ENCODE results near the gene TNPO3.

TNPO3 gene

GRCh38 chr7:129054438-129055293 is at the start of gene TNPO3:
Gene TNPO3 (minus strand): TSS chr7:129055111. CDS start chr7:129054770, 341 bp downstream.
- peak; percentile 93 for DNase-seq (ENCODE audit: low spot score)
- in situ Hi-C loops (cut with MboI; ENCODE audit: low sequenced_read_pairs, unreplicated experiment), result no loop called here
- TF ChIP-seq, protein P1, sequence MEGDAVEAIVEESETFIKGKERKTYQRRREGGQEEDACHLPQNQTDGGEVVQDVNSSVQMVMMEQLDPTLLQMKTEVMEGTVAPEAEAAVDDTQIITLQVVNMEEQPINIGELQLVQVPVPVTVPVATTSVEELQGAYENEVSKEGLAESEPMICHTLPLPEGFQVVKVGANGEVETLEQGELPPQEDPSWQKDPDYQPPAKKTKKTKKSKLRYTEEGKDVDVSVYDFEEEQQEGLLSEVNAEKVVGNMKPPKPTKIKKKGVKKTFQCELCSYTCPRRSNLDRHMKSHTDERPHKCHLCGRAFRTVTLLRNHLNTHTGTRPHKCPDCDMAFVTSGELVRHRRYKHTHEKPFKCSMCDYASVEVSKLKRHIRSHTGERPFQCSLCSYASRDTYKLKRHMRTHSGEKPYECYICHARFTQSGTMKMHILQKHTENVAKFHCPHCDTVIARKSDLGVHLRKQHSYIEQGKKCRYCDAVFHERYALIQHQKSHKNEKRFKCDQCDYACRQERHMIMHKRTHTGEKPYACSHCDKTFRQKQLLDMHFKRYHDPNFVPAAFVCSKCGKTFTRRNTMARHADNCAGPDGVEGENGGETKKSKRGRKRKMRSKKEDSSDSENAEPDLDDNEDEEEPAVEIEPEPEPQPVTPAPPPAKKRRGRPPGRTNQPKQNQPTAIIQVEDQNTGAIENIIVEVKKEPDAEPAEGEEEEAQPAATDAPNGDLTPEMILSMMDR (IDR thresholded peaks at IDR 0.05; ENCODE audit: borderline replicate concordance, control extremely low read depth, extremely low read depth, insufficient read depth, missing control alignments), result no peak

- in situ Hi-C loops (cut with MboI; ENCODE audit: low sequenced_read_pairs, unreplicated experiment), result no loop called here
- no peak for DNase-seq (ENCODE audit: low spot score)
- TF ChIP-seq, protein P1 (IDR thresholded peaks at IDR 0.05; ENCODE audit: borderline replicate concordance, control extremely low read depth, extremely low read depth, insufficient read depth, missing control alignments), result no peak
Observed at GRCh38 chr7:129103561-129104324, 48.8 kb upstream of the TNPO3 start.

GRCh38 chr7:129101746-129102145 is 46.8 kb upstream of the TNPO3 start:
- in situ Hi-C loops (cut with MboI; ENCODE audit: low sequenced_read_pairs, unreplicated experiment), result no loop called here
- no peak for DNase-seq (ENCODE audit: low spot score)
- TF ChIP-seq, protein P1 (IDR thresholded peaks at IDR 0.05; ENCODE audit: borderline replicate concordance, control extremely low read depth, extremely low read depth, insufficient read depth, missing control alignments), result no peak

DNA sequence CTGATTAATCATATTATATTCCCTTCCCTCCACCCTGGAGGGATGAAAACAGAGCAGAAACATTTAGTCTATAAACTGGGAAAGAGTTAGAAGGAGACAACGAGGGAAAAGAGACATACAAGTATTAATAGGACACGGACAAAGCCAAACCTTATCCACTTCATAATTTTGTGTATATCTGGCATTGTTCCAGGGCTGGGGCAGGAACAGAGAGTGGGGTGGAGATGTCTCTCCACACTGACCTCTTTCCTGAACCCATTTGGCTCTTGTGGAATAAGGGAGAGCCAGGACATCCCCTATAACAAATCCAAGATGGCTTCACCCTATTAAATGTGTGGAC is 45.9 kb upstream of the TNPO3 start:
- DNase-seq (ENCODE audit: low spot score), result no peak
- in situ Hi-C loops (cut with MboI; ENCODE audit: low sequenced_read_pairs, unreplicated experiment), result no loop called here
- TF ChIP-seq, protein P1 (IDR thresholded peaks at IDR 0.05; ENCODE audit: borderline replicate concordance, control extremely low read depth, extremely low read depth, insufficient read depth, missing control alignments), result no peak

- no peak for DNase-seq (ENCODE audit: low spot score)
- TF ChIP-seq, protein P1 (IDR thresholded peaks at IDR 0.05; ENCODE audit: borderline replicate concordance, control extremely low read depth, extremely low read depth, insufficient read depth, missing control alignments), result no peak
- in situ Hi-C loops (cut with MboI; ENCODE audit: low sequenced_read_pairs, unreplicated experiment), result loop anchor here (10.0 to 25.0 kb wide), 2 partner anchors 106 to 186 kb away; partner anchors contain the start of gene KCP
Observed at GRCh38 chr7:129098409-129099084, 43.6 kb upstream of the TNPO3 start.

GRCh38 chr7:129095258-129095657 is 40.3 kb upstream of the TNPO3 start:
- TF ChIP-seq, protein P1 (IDR thresholded peaks at IDR 0.05; ENCODE audit: borderline replicate concordance, control extremely low read depth, extremely low read depth, insufficient read depth, missing control alignments), result no peak
- DNase-seq (ENCODE audit: low spot score), result peak; percentile 42
- in situ Hi-C loops (cut with MboI; ENCODE audit: low sequenced_read_pairs, unreplicated experiment), result loop anchor here (10.0 to 25.0 kb wide), 2 partner anchors 110 to 183 kb away; partner anchors contain the start of gene KCP

Data from GM13976 (cell line).